Measurements from ENCODE around the gene CTIF. TPM values are rescaled to one million over a fixed set of nuclear protein-coding genes. Genes with fewer than 3 reads are reported as not detected.

CTIF gene
- polyA plus RNA-seq, 3 donors, result 0.38 to 8.7 (median 1.2) TPM

- no peak overlapping the region for H2AFZ ChIP-seq (ENCODE audit: insufficient read depth, low read depth, low read length, poor library complexity, severe bottlenecking)
- H3K27me3 Mint-ChIP-seq (ENCODE audit: low read depth in 3 of 3), result peaks cover 1 to 5% (median 4%) of the 10 kb centered on the region in 3 donors
- peaks cover 82% of the 10 kb centered on the region for H3K4me1 Mint-ChIP-seq
- peak overlapping the region in 1 of 2 donors; percentile 12 for H3K27ac ChIP-seq (ENCODE audit: low read depth in 1 of 2, low read length in 2 of 2)
- peaks cover 5% of the 10 kb centered on the region for H4K20me1 ChIP-seq (ENCODE audit: insufficient read depth, low read length)
- H3K4me3 ChIP-seq (replicated peaks in 1 of 3; ENCODE audit: low read depth in 2 of 3, low read length in 3 of 3), result no peak overlapping the region
- WGBS (ENCODE audit: insufficient coverage), result 95% methylated on average over 8 of the region's 11 CpGs
- no peaks in the 10 kb centered on the region for H3K27me3 ChIP-seq (ENCODE audit: control insufficient read depth in 2 of 2, insufficient read depth in 2 of 2, low read length in 2 of 2)
- peaks cover 22 to 46% of the 10 kb centered on the region in 2 donors for H3K36me3 Mint-ChIP-seq
- peak overlapping the region in 1 of 7 donors; percentile 54 for H3K27ac Mint-ChIP-seq
- intact Hi-C loops (cut with micrococcal nuclease), result loop anchor here (5.0 to 10.0 kb wide), 2 partner anchors 47 to 110 kb away; no protein-coding TSS in a partner anchor
- peaks cover 76 to 84% of the 10 kb centered on the region in 2 donors for H3K4me1 ChIP-seq (ENCODE audit: control insufficient read depth in 1 of 2, insufficient read depth in 2 of 2, low read length in 2 of 2)
- no peaks in the 10 kb centered on the region for H3K9me3 ChIP-seq (replicated peaks in 1 of 2; ENCODE audit: control insufficient read depth in 1 of 2, insufficient read depth in 1 of 2, low read length in 2 of 2)
- no peaks in the 10 kb centered on the region for H3K79me2 ChIP-seq (ENCODE audit: insufficient read depth, low read length)
- no peak for DNase-seq
- TF ChIP-seq CTCF (IDR thresholded peaks at IDR 0.05), result no peak
- no peak overlapping the region for H3K4me3 Mint-ChIP-seq
- H3K4me2 ChIP-seq (replicated peaks; ENCODE audit: extremely low read depth, low read length, poor library complexity, severe bottlenecking), result no peak overlapping the region
- no peak overlapping the region for H3K9ac ChIP-seq (ENCODE audit: insufficient read depth, low read length, poor library complexity, severe bottlenecking)
- H3K36me3 ChIP-seq (replicated peaks in 1 of 2; ENCODE audit: control insufficient read depth in 1 of 2, insufficient read depth in 2 of 2, low read length in 2 of 2), result no peaks in the 10 kb centered on the region
- H3K9me3 Mint-ChIP-seq, result no peaks in the 10 kb centered on the region
Observed at GRCh38 chr18:48787203-48788151, 248.6 kb downstream of the CTIF start.

- no peak overlapping the region for H3K4me2 ChIP-seq (replicated peaks; ENCODE audit: extremely low read depth, low read length, poor library complexity, severe bottlenecking)
- no peaks in the 10 kb centered on the region for H3K9me3 Mint-ChIP-seq
- H4K20me1 ChIP-seq (ENCODE audit: insufficient read depth, low read length), result peaks cover 5% of the 10 kb centered on the region
- H3K36me3 Mint-ChIP-seq, result peaks cover 25 to 41% of the 10 kb centered on the region in 2 donors
- no peak overlapping the region for H3K4me3 Mint-ChIP-seq
- no peak for DNase-seq
- no peak overlapping the region for H2AFZ ChIP-seq (ENCODE audit: insufficient read depth, low read depth, low read length, poor library complexity, severe bottlenecking)
- TF ChIP-seq CTCF (IDR thresholded peaks at IDR 0.05), result no peak
- no CpG with 5 or more reads among the region's 1 CpG for WGBS (ENCODE audit: insufficient coverage)
- H3K27ac Mint-ChIP-seq, result no peak overlapping the region
- H3K4me3 ChIP-seq (replicated peaks in 1 of 3; ENCODE audit: low read depth in 2 of 3, low read length in 3 of 3), result no peak overlapping the region
- peaks cover 69 to 80% of the 10 kb centered on the region in 2 donors for H3K4me1 ChIP-seq (ENCODE audit: control insufficient read depth in 1 of 2, insufficient read depth in 2 of 2, low read length in 2 of 2)
- peaks cover 80% of the 10 kb centered on the region for H3K4me1 Mint-ChIP-seq
- no peak overlapping the region for H3K27ac ChIP-seq (ENCODE audit: low read depth in 1 of 2, low read length in 2 of 2)
- H3K79me2 ChIP-seq (ENCODE audit: insufficient read depth, low read length), result no peaks in the 10 kb centered on the region
- intact Hi-C loops (cut with micrococcal nuclease), result loop anchor here (5.0 to 10.0 kb wide), 2 partner anchors 46 to 111 kb away; no protein-coding TSS in a partner anchor
- no peaks in the 10 kb centered on the region for H3K9me3 ChIP-seq (replicated peaks in 1 of 2; ENCODE audit: control insufficient read depth in 1 of 2, insufficient read depth in 1 of 2, low read length in 2 of 2)
- H3K36me3 ChIP-seq (replicated peaks in 1 of 2; ENCODE audit: control insufficient read depth in 1 of 2, insufficient read depth in 2 of 2, low read length in 2 of 2), result no peaks in the 10 kb centered on the region
- no peaks in the 10 kb centered on the region for H3K27me3 ChIP-seq (ENCODE audit: control insufficient read depth in 2 of 2, insufficient read depth in 2 of 2, low read length in 2 of 2)
- peaks cover 3 to 5% (median 4%) of the 10 kb centered on the region in 3 donors for H3K27me3 Mint-ChIP-seq (ENCODE audit: low read depth in 3 of 3)
- H3K9ac ChIP-seq (ENCODE audit: insufficient read depth, low read length, poor library complexity, severe bottlenecking), result no peak overlapping the region
Observed at GRCh38 chr18:48788373-48788772, 249.5 kb downstream of the CTIF start.
